ENCODE data around the gene IL18R1.

The IL18R1 gene

DNA sequence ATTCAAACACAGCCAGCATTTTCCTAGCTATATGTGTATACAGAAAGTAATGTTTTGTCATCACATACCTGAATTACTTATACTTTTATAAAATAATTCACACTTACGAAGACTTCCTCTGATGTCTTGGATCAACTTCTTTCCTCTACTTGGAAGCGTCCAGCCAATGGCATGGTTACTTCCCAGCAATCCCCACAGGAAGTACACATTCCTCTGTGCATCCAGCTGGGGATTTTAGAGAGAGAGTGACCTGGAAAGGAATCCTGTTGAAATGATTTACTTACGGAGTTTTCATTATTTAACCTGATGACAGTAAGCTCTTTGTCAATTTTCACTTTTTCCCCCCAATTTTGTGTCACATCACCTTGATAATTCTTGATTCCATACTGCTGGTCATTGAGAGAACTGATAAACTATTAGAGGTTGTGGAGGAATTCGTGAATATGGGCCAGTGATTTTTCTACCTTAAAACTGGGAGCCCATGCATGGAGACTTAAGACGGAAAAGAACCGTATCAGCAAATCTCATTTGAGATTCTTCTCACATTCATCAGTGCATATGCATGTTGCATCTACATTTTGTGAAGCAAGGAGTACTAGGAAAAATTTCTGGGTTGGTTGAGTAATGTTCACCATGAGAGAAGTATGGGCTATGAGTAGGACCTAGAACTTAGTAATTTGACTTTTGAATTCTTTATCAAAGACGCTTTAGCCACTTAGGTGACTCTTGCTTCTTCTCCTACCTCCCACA lies 9.0 kb upstream of the IL18R1 start:
- no peaks in the 10 kb centered on the region; the same call in 1 of the 2 replicates for H3K27me3 ChIP-seq (ENCODE audit: insufficient read depth, low read length)
- no peak overlapping the region for H3K27ac ChIP-seq (ENCODE audit: low read length)
- H3K9me3 ChIP-seq (ENCODE audit: insufficient read depth, low read depth, low read length) = no peaks in the 10 kb centered on the region
- H3K36me3 ChIP-seq (ENCODE audit: insufficient read depth, low read depth, low read length) = no peaks in the 10 kb centered on the region
- no peak overlapping the region for H3K4me3 ChIP-seq (ENCODE audit: low read length)
- H3K4me1 ChIP-seq (ENCODE audit: insufficient read depth, low read length) = no peaks in the 10 kb centered on the region
- H3K9ac ChIP-seq (ENCODE audit: low read depth, low read length) = no peak overlapping the region

DNA sequence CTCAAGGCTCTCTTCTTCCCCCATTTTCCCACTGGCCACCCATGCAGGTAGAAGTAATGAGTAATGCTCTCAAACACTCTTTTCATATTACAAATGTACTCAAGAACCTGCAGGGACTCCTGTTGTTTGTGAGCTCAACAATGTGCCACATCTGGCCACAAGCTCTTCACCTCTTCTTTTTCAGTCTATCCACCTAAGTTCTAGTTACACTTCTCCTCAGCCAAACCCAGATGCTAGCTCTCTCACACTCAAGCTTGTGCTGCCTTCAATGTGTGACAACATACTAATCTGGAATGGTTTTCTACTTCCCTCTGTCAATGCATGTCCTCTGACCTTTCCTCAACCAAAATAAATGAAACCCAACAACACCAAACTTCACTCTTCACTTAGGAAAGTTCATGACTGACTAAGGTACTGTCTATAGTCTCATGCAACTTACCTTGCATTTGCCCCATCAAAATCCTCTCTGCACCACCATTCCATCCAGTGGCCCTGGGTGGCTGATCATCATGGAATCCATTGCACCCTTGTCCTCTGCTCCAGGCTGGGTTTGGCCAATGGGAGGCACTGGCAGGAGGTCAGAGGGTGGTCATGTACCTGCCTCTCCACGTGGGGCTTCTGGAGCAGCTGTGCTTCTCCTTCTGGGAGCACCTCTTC lies 5.3 kb upstream of the IL18R1 start:
- Histone ChIP-seq H3K9me3 (ENCODE audit: insufficient read depth, low read depth, low read length) (no peaks in the 10 kb centered on the region), H3K9ac (ENCODE audit: low read depth, low read length) (no peak overlapping the region), H3K4me3 (ENCODE audit: low read length) (no peak overlapping the region), H3K36me3 (ENCODE audit: insufficient read depth, low read depth, low read length) (no peaks in the 10 kb centered on the region), H3K27ac (ENCODE audit: low read length) (no peak overlapping the region), H3K27me3 (ENCODE audit: insufficient read depth, low read length) (peaks cover 8% of the 10 kb centered on the region), H3K4me1 (ENCODE audit: insufficient read depth, low read length) (no peaks in the 10 kb centered on the region)

DNA sequence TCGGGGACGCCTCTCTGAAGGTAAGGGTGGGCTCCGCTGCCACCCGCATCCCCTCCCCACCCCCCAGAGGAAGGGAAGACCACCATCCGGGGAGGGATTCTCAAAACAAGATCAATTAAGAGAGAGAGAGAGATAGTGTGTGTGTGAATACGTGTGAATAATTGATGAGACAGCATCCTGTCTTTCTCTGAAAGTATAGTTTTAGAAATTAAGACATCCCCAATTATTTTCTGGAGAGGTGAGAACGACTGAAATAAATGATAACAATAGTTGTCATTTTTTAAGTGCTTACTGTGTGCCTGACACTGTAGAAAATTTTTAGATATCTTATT lies 751 bp downstream of the IL18R1 start:
- Histone ChIP-seq H3K4me1 (ENCODE audit: insufficient read depth, low read length) (peaks cover 2% of the 10 kb centered on the region; the same call in 1 of the 2 replicates), H3K27me3 (ENCODE audit: insufficient read depth, low read length) (peaks cover 34% of the 10 kb centered on the region), H3K9ac (ENCODE audit: low read depth, low read length) (peak overlapping the region; percentile 64; the same call in 1 of the 2 replicates), H3K9me3 (ENCODE audit: insufficient read depth, low read depth, low read length) (no peaks in the 10 kb centered on the region), H3K4me3 (ENCODE audit: low read length) (peak overlapping the region; percentile 73; the same call in 1 of the 2 replicates), H3K27ac (ENCODE audit: low read length) (no peak overlapping the region), H3K36me3 (ENCODE audit: insufficient read depth, low read depth, low read length) (no peaks in the 10 kb centered on the region)

DNA sequence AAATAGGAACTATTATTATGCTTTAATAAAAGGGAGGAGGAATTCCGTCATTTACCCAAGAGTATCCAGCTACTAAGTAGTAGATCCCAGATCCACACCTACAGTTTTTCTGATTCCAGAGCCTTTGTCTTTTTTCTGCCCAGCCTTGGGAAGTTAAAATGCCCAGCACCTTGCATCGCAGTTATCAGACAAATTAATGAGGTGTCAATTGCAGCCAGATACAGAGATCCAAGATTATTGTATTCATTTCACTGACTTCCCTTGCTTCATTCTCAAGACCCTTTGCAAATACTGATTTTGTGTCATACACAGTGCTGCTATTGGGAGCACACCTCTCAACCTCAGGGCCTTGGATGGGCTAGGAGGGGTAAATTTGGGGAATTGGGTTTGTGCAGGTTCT lies 1.1 kb downstream of the IL18R1 start:
- Histone ChIP-seq H3K4me3 (ENCODE audit: low read length) (peak overlapping the region; percentile 73; the same call in 1 of the 2 replicates), H3K9ac (ENCODE audit: low read depth, low read length) (no peak overlapping the region), H3K36me3 (ENCODE audit: insufficient read depth, low read depth, low read length) (no peaks in the 10 kb centered on the region), H3K4me1 (ENCODE audit: insufficient read depth, low read length) (peaks cover 5% of the 10 kb centered on the region; the same call in 1 of the 2 replicates), H3K27me3 (ENCODE audit: insufficient read depth, low read length) (peaks cover 34% of the 10 kb centered on the region), H3K9me3 (ENCODE audit: insufficient read depth, low read depth, low read length) (no peaks in the 10 kb centered on the region), H3K27ac (ENCODE audit: low read length) (no peak overlapping the region)

DNA sequence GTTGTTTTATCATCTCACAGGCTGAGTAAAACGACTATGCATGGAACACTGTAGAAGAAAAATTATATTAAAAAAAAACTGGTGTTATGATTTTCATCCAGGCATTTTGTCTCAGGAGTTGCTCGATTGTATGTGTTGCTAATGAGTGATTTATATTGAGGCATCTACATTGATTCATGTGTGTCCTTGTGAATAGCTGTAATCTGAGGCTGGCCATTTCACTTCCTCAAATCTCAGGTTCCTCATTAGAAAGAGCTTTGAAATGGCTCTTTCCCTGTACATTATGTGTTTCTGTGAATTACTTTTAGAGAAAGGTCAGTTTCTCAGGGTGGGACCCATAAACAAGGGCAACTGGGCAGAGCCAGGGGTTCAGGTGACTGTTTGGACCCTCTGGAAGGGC lies 2.3 kb downstream of the IL18R1 start:
- Histone ChIP-seq H3K36me3 (ENCODE audit: insufficient read depth, low read depth, low read length) (no peaks in the 10 kb centered on the region), H3K27me3 (ENCODE audit: insufficient read depth, low read length) (peaks cover 34% of the 10 kb centered on the region), H3K9ac (ENCODE audit: low read depth, low read length) (no peak overlapping the region), H3K4me3 (ENCODE audit: low read length) (no peak overlapping the region), H3K27ac (ENCODE audit: low read length) (no peak overlapping the region), H3K9me3 (ENCODE audit: insufficient read depth, low read depth, low read length) (no peaks in the 10 kb centered on the region), H3K4me1 (ENCODE audit: insufficient read depth, low read length) (peaks cover 5% of the 10 kb centered on the region; the same call in 1 of the 2 replicates)

DNA sequence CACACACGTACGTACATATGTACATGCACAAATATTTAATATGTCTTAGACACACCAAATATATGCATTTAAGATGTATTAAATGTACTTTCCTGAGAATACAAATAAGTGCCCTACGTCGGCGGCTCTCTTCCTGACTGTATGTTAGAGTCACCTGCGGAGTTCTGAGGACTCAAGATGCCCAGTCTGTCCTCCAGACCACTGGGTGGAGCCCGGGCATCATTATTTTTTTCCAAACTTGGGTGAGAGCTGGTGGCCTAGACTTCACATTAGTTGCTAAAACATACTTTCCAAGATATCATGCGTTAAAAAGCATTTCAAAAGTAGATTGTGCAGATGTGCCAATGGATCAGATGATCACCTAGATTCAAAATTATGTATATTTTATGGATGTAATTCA lies 2.9 kb downstream of the IL18R1 start:
- H3K36me3 ChIP-seq (ENCODE audit: insufficient read depth, low read depth, low read length) = no peaks in the 10 kb centered on the region
- no peak overlapping the region for H3K9ac ChIP-seq (ENCODE audit: low read depth, low read length)
- H3K4me1 ChIP-seq (ENCODE audit: insufficient read depth, low read length) = peaks cover 5% of the 10 kb centered on the region; the same call in 1 of the 2 replicates
- H3K27me3 ChIP-seq (ENCODE audit: insufficient read depth, low read length) = peaks cover 34% of the 10 kb centered on the region
- no peak overlapping the region for H3K4me3 ChIP-seq (ENCODE audit: low read length)
- H3K9me3 ChIP-seq (ENCODE audit: insufficient read depth, low read depth, low read length) = no peaks in the 10 kb centered on the region
- no peak overlapping the region for H3K27ac ChIP-seq (ENCODE audit: low read length)

DNA sequence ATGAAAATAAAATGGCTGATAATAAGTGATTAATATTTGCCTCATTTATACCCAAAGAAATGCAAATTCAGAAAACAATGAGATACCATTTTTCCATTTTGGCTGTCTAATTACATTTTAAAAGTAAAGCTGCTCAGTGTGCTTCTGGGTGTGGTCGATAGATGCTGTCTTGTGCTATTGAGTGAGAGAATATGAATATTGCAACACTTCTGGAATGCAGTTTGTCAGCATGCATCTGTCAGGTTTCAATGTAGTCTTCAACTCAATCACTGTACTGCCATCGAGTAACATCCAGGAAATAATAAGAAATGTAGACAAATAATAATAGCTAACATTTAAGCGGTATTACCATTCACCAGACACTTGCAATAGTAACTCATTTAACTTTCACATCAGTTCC lies 3.9 kb downstream of the IL18R1 start:
- peaks cover 33% of the 10 kb centered on the region for H3K27me3 ChIP-seq (ENCODE audit: insufficient read depth, low read length)
- H3K9me3 ChIP-seq (ENCODE audit: insufficient read depth, low read depth, low read length) = no peaks in the 10 kb centered on the region
- no peaks in the 10 kb centered on the region for H3K36me3 ChIP-seq (ENCODE audit: insufficient read depth, low read depth, low read length)
- H3K4me3 ChIP-seq (ENCODE audit: low read length) = no peak overlapping the region
- H3K27ac ChIP-seq (ENCODE audit: low read length) = no peak overlapping the region
- H3K4me1 ChIP-seq (ENCODE audit: insufficient read depth, low read length) = peaks cover 5% of the 10 kb centered on the region; the same call in 1 of the 2 replicates
- no peak overlapping the region for H3K9ac ChIP-seq (ENCODE audit: low read depth, low read length)

DNA sequence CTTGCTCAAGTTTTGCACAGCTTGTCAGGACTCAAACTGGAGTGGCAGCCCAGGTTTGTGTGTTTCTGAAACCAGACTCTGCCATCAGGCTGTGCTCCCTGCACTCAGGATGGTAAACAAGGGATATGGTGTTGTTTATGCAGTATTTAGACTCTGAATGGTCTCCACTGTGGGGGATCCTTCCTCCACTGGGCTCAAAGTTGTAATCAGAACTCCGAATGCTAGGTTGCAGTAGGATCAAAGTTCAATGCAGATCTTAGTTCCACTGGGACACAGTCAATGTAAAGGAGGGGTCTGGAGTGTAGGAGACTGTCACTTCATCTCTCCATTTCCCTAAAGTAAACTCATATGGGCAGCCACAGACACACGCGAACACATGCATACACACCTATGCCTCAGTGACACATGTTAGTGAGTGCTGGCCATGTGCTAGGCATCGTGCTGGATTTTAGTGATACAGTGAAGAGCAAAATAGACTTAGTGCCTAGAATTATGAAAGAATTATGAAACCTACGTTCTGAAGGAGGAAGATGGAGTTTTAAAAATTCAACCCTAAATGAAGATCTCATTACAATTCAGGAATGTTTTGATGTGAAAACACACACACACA lies 6.1 kb downstream of the IL18R1 start:
- Histone ChIP-seq H3K36me3 (ENCODE audit: insufficient read depth, low read depth, low read length) (no peaks in the 10 kb centered on the region), H3K9me3 (ENCODE audit: insufficient read depth, low read depth, low read length) (peaks cover 20% of the 10 kb centered on the region), H3K4me3 (ENCODE audit: low read length) (no peak overlapping the region), H3K4me1 (ENCODE audit: insufficient read depth, low read length) (peaks cover 5% of the 10 kb centered on the region; the same call in 1 of the 2 replicates), H3K27me3 (ENCODE audit: insufficient read depth, low read length) (peaks cover 12% of the 10 kb centered on the region), H3K27ac (ENCODE audit: low read length) (no peak overlapping the region), H3K9ac (ENCODE audit: low read depth, low read length) (no peak overlapping the region)

DNA sequence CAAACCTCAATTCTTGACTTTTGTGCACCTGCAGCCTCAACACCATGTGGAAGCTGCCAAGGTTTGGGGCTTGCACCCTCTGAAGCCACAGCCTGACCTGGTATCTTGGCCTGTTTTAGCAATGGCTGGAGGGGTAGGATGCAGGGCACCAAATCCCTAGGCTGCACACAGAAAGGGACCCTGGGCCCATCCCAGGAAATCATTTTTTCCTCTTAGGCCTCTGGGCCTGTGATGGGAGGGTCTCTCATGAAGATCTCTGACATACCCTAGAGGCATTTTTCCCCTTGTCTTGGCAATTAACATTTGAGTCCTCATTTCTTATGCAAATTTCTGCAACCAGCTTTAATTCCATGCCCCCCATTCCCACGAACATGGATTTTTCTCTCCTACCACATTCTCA lies 10.2 kb downstream of the IL18R1 start:
- Histone ChIP-seq H3K4me1 (ENCODE audit: insufficient read depth, low read length) (peaks cover 5% of the 10 kb centered on the region; the same call in 1 of the 2 replicates), H3K27me3 (ENCODE audit: insufficient read depth, low read length) (no peaks in the 10 kb centered on the region), H3K9ac (ENCODE audit: low read depth, low read length) (no peak overlapping the region), H3K27ac (ENCODE audit: low read length) (no peak overlapping the region), H3K4me3 (ENCODE audit: low read length) (no peak overlapping the region), H3K9me3 (ENCODE audit: insufficient read depth, low read depth, low read length) (peaks cover 29% of the 10 kb centered on the region), H3K36me3 (ENCODE audit: insufficient read depth, low read depth, low read length) (no peaks in the 10 kb centered on the region)

DNA sequence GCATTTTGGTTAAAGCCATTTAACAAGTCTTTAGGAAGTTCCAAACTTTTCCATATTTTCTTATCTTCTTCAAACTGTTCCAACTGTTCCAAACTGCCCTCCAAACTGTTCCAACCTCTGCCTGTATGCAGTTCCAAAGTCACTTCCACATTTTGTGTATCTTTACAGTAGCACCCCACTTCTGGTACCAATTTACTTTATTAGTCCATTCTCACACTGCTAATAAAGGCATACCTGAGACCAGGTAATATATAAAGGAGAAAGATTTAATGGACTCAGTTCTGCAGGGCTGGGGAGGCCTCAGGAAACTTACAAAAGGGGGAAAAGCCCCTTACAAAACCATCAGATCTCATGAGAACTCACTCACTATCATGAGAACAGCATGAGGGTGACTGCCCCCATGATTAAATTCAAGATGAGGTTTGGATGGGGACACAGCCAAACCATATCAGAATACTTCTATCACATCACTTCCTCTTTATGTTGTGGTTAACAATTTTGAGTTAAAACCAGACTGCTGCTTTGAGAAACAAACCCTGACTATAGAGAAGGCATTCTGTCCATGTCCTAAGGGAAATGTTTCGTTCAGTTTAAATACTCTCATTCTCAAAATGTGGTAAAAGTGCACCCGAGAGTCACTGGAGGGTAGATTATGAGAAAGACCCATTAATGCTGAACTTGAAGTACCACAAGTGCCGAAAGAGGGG lies 11.0 kb downstream of the IL18R1 start:
- Histone ChIP-seq H3K9me3 (ENCODE audit: insufficient read depth, low read depth, low read length) (peaks cover 29% of the 10 kb centered on the region), H3K9ac (ENCODE audit: low read depth, low read length) (no peak overlapping the region), H3K4me1 (ENCODE audit: insufficient read depth, low read length) (peaks cover under 1% of the 10 kb centered on the region; the same call in 1 of the 2 replicates), H3K27me3 (ENCODE audit: insufficient read depth, low read length) (no peaks in the 10 kb centered on the region), H3K27ac (ENCODE audit: low read length) (no peak overlapping the region), H3K4me3 (ENCODE audit: low read length) (no peak overlapping the region), H3K36me3 (ENCODE audit: insufficient read depth, low read depth, low read length) (no peaks in the 10 kb centered on the region)

DNA sequence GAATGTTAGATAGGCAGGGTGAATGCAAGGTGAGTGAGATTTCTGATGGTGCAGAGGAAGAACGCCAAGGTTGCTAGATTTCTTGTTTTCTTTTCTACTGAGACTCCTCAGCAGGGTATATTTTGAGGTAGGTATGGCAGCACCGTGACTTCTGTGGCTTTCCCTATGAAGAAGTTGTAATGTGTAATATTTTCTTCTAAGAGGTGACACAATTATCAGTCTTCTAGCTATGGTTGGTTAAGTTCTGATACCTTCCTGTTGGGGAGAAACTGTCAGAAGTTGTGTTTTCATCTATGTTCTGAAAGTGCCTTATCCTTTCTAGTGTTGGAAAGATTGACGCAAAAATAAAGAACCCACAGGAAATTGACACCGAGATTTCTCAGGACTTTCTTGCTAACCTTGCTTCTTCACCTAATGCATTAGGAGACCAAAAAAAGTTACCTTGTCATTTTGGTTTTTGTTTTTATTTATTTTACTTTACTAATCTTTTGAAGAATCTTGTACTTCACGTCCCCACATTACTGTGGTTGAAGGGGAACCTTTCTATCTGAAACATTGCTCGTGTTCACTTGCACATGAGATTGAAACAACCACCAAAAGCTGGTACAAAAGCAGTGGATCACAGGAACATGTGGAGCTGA lies 11.9 kb downstream of the IL18R1 start:
- H3K9ac ChIP-seq (ENCODE audit: low read depth, low read length) = no peak overlapping the region
- H3K27me3 ChIP-seq (ENCODE audit: insufficient read depth, low read length) = no peaks in the 10 kb centered on the region
- H3K4me1 ChIP-seq (ENCODE audit: insufficient read depth, low read length) = no peaks in the 10 kb centered on the region
- H3K9me3 ChIP-seq (ENCODE audit: insufficient read depth, low read depth, low read length) = peaks cover 29% of the 10 kb centered on the region
- H3K4me3 ChIP-seq (ENCODE audit: low read length) = no peak overlapping the region
- no peak overlapping the region for H3K27ac ChIP-seq (ENCODE audit: low read length)
- no peaks in the 10 kb centered on the region for H3K36me3 ChIP-seq (ENCODE audit: insufficient read depth, low read depth, low read length)

Measured in iPS-20b (cell line).